IMR-90 (cell line): ENCODE results near the gene RPTOR. TPM values are rescaled to one million over a fixed set of nuclear protein-coding genes. Genes with fewer than 3 reads are reported as not detected.

Experiments used
- ATAC-seq: fragments of 200-7000 bp; cut with Tn5 transposase; 2 replicates; pipeline ENCODE4 v1.9.1; 2020; ENCODE audit warnings: low read depth, mild to moderate bottlenecking, moderate library complexity
- BruUV-seq: library from RNA; stranded (reverse); fragments of 400-500 nt; replicated peaks from 2 replicates; lab custom pipeline; 2021; lab: Mats Ljungman, UMichigan
- CTCF ChIA-PET: fragments of 300-600 bp; formaldehyde crosslinking; extraction: SDS; loops from one replicate; lab custom pipeline; 2021; ENCODE audit warnings: antibody characterized with exemption; lab: Yijun Ruan, JAX
- POLR2A ChIA-PET: fragments of 300-600 bp; sonication (Branson Sonifier 250); formaldehyde crosslinking; loops from one replicate; lab custom pipeline; 2022; ENCODE audit warnings: antibody characterized with exemption; ENCODE audit not compliant: unreplicated experiment; lab: Charles Lee
- DNase-seq: peaks from one replicate; pipeline ENCODE4 v3.0.0; 2013
- H2AFZ ChIP-seq: replicated peaks from 2 replicates; pipeline ENCODE3; 2013; ENCODE audit warnings: low read length, mild to moderate bottlenecking; ENCODE audit not compliant: poor library complexity
- H2AK5ac ChIP-seq: 2 replicates; pipeline ENCODE4 v1.6.1; 2013; ENCODE audit warnings: low read depth, low read length, inconsistent platforms
- H2AK9ac ChIP-seq: replicated peaks from 2 replicates; pipeline ENCODE3; 2013; ENCODE audit warnings: mild to moderate bottlenecking, low read depth, low read length, moderate library complexity; ENCODE audit not compliant: poor library complexity
- H2BK120ac ChIP-seq: 2 replicates; pipeline ENCODE4 v1.6.1; 2013; ENCODE audit warnings: low read depth, low read length, inconsistent platforms
- H2BK15ac ChIP-seq: 3 replicates; pipeline ENCODE4 v1.6.1; 2013; ENCODE audit warnings: low read depth, low read length, inconsistent platforms
- H2BK20ac ChIP-seq: 2 replicates; pipeline ENCODE4 v1.6.1; 2013; ENCODE audit warnings: low read depth, mild to moderate bottlenecking, inconsistent platforms, low read length, moderate library complexity
- H2BK5ac ChIP-seq: 2 replicates; pipeline ENCODE4 v1.6.1; 2013; ENCODE audit warnings: mild to moderate bottlenecking, low read depth, low read length, inconsistent platforms; ENCODE audit not compliant: poor library complexity, severe bottlenecking
- H3K14ac ChIP-seq: replicated peaks from 2 replicates; pipeline ENCODE4 v1.6.1; 2013; ENCODE audit warnings: low read depth, low read length, inconsistent platforms
- H3K18ac ChIP-seq: 2 replicates; pipeline ENCODE4 v1.6.1; 2013; ENCODE audit warnings: low read depth, low read length, control low read depth
- H3K23ac ChIP-seq: 2 replicates; pipeline ENCODE4 v1.6.1; 2013; ENCODE audit warnings: low read depth, low read length, inconsistent platforms
- H3K27ac ChIP-seq: 2 replicates; pipeline ENCODE4 v1.5.1; 2013; ENCODE audit warnings: mild to moderate bottlenecking, control low read depth, low read length; ENCODE audit not compliant: insufficient read depth
- H3K27me3 ChIP-seq: 2 replicates; pipeline ENCODE4 v1.6.1; 2013; ENCODE audit warnings: low read length; ENCODE audit not compliant: control insufficient read depth, insufficient read depth
- H3K36me3 ChIP-seq: 2 replicates; pipeline ENCODE4 v1.6.1; 2013; ENCODE audit warnings: low read length, mixed read lengths; ENCODE audit not compliant: control insufficient read depth, insufficient read depth
- H3K4ac ChIP-seq: 2 replicates; pipeline ENCODE4 v1.6.1; 2013; ENCODE audit warnings: low read depth, low read length, inconsistent platforms
- H3K4me1 ChIP-seq: 2 replicates; pipeline ENCODE4 v1.6.1; 2013; ENCODE audit warnings: low read length, mixed read lengths; ENCODE audit not compliant: control insufficient read depth, insufficient read depth
- H3K4me2 ChIP-seq: 2 replicates; pipeline ENCODE4 v1.6.1; 2013; ENCODE audit warnings: low read depth, mild to moderate bottlenecking, control low read depth, low read length, moderate library complexity
- H3K4me3 ChIP-seq: 2 replicates; pipeline ENCODE4 v1.5.1; 2013; ENCODE audit warnings: low read depth, mild to moderate bottlenecking, control low read depth, low read length, moderate library complexity; ENCODE audit not compliant: insufficient read depth
- H3K56ac ChIP-seq: 2 replicates; pipeline ENCODE4 v1.6.1; 2013; ENCODE audit warnings: low read length, inconsistent platforms; ENCODE audit not compliant: insufficient read depth; ENCODE audit errors: extremely low read depth
- H3K79me1 ChIP-seq, 2 experiments: 2 replicates each; pipeline ENCODE4 v1.6.1; 2013; ENCODE audit warnings: low read length in 2 of 2, inconsistent platforms in 1 of 2, low read depth in 1 of 2
- H3K9ac ChIP-seq: 2 replicates; pipeline ENCODE4 v1.6.1; 2013; ENCODE audit warnings: low read depth, low read length, control low read depth
- H3K9me1 ChIP-seq: 2 replicates; pipeline ENCODE4 v1.6.1; 2013; ENCODE audit warnings: low read length, inconsistent platforms; ENCODE audit not compliant: insufficient read depth
- H3K9me3 ChIP-seq: 2 replicates; pipeline ENCODE4 v1.6.1; 2013; ENCODE audit warnings: low read length; ENCODE audit not compliant: control insufficient read depth, insufficient read depth
- H4K20me1 ChIP-seq: 2 replicates; pipeline ENCODE4 v1.6.1; 2013; ENCODE audit warnings: low read length, inconsistent platforms; ENCODE audit not compliant: insufficient read depth
- H4K5ac ChIP-seq: 2 replicates; pipeline ENCODE4 v1.6.1; 2013; ENCODE audit warnings: mild to moderate bottlenecking, low read depth, low read length, control low read depth
- H4K8ac ChIP-seq, 2 experiments: 2 replicates each; pipeline ENCODE4 v1.6.1; 2013; ENCODE audit warnings: low read depth in 2 of 2, low read length in 2 of 2, control low read depth in 1 of 2, inconsistent platforms in 1 of 2
- H4K91ac ChIP-seq: 2 replicates; pipeline ENCODE4 v1.6.1; 2013; ENCODE audit warnings: low read depth, low read length, inconsistent platforms; ENCODE audit not compliant: insufficient read depth
- BHLHE40 ChIP-seq: fragments of 150-350 bp; IDR thresholded peaks from 2 replicates; pipeline ENCODE4 v1.6.1; 2016; ENCODE audit warnings: mild to moderate bottlenecking, low read depth, low read length
- FOS ChIP-seq: fragments of 150-350 bp; IDR thresholded peaks from 2 replicates; pipeline ENCODE4 v1.6.1; 2016; ENCODE audit warnings: low read depth, low read length
- MAZ ChIP-seq: IDR thresholded peaks from 2 replicates; pipeline ENCODE4 v1.6.1; 2012; ENCODE audit warnings: low read depth, mild to moderate bottlenecking, low read length, improper control_type of control experiment, moderate library complexity, borderline replicate concordance
- NFE2L2 ChIP-seq: fragments of 150-350 bp; IDR thresholded peaks from 2 replicates; pipeline ENCODE4 v1.6.1; 2016; ENCODE audit warnings: low read depth, mild to moderate bottlenecking, low read length
- POLR2A ChIP-seq: IDR thresholded peaks from 2 replicates; pipeline ENCODE4 v1.6.1; 2012; ENCODE audit warnings: mild to moderate bottlenecking, low read depth, low read length
- RAD21 ChIP-seq: IDR thresholded peaks from 2 replicates; pipeline ENCODE4 v1.6.1; 2012; ENCODE audit warnings: low read length, improper control_type of control experiment
- RCOR1 ChIP-seq: IDR thresholded peaks from 2 replicates; pipeline ENCODE4 v1.6.1; 2012; ENCODE audit warnings: mild to moderate bottlenecking, low read length, improper control_type of control experiment; ENCODE audit not compliant: insufficient replicate concordance
- SMC3 ChIP-seq: fragments of 150-350 bp; IDR thresholded peaks from 2 replicates; pipeline ENCODE4 v1.6.1; 2016; ENCODE audit warnings: low read depth, mild to moderate bottlenecking, antibody characterized with exemption, low read length, moderate library complexity
- WGBS, 2 experiments: methylation state at CpG; one replicate each; pipeline versions ENCODE4 v1.1.5 to v1.1.7; 2013; ENCODE audit warnings: missing lambda C conversion rate in 2 of 2; ENCODE audit not compliant: insufficient read length in 1 of 2; ENCODE audit errors: extremely low coverage in 2 of 2; 5-methylcytosine and 5-hydroxymethylcytosine counted together
- dilution Hi-C: fragments of 300-500 bp; cut with HindIII; formaldehyde crosslinking; loops from one replicate; pipeline ENCODE4 v1.14.3; 2018; ENCODE audit warnings: low sequenced_read_pairs; ENCODE audit not compliant: unreplicated experiment
- in situ Hi-C: fragments of 300-500 bp; cut with MboI; formaldehyde crosslinking; loops from 3 replicates; pipeline ENCODE4 v1.14.3; 2019; ENCODE audit warnings: low sequenced_read_pairs, inconsistent platforms, mixed read lengths
- intact Hi-C: fragments of 100-400 bp; cut with micrococcal nuclease; formaldehyde crosslinking; loops from 2 replicates; pipeline ENCODE4 v1.10.0; 2022
- polyA plus RNA-seq, 3 experiments: library from polyadenylated mRNA; depleted of rRNA; stranded (reverse); fragments of >200 nt; gene quantifications; 2 replicates each; pipeline ENCODE4 v1.2.3, GENCODE V29; 2012; ENCODE audit warnings: low replicate concordance in 1 of 3
- total RNA-seq: library from RNA; depleted of rRNA; stranded (reverse); fragments of >200 nt; gene quantifications from 2 replicates; pipeline ENCODE4 v1.2.3, GENCODE V29; 2012

RPTOR gene
- total and polyA plus RNA-seq, 2 of the 4 experiments (the other 2 are of a cell fraction) = 10.8 to 14.7 TPM

DNA sequence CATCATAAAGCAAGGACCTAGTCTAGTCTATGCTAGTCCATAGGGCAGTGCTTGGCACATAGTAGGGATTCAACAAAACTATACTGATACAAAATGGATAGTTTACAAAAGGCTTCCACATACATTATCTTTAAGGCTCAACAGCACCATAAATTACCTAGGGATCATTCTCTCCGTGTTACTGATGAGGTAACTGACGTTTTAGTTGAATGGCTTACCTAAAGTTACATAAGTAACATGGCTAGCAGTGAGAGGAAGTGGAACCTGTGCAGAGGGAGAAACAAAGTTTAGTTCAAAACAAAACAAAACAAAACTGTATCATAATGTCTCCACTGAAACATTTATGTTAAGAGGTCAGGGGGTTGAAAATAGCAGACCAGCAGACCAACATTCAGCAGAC is 7.9 kb downstream of the RPTOR start:
- ATAC-seq (no peak), DNase-seq (no peak)
- Histone ChIP-seq H3K56ac (no peak overlapping the region), H3K4me1 (peaks cover 1% of the 10 kb centered on the region; the same call in 1 of the 2 replicates), H4K91ac (no peak overlapping the region), H2AK5ac (no peak overlapping the region), H3K9ac (no peak overlapping the region), H3K14ac (no peak overlapping the region), H2BK15ac (no peak overlapping the region), H3K23ac (no peak overlapping the region), H3K4ac (no peak overlapping the region), H4K20me1 (peaks cover 26% of the 10 kb centered on the region), H3K9me3 (no peaks in the 10 kb centered on the region), H2AFZ (no peak overlapping the region), H2BK5ac (no peak overlapping the region), H3K27me3 (no peaks in the 10 kb centered on the region), H2AK9ac (no peak overlapping the region), H3K36me3 (no peaks in the 10 kb centered on the region; the same call in 1 of the 2 replicates), H3K4me3 (no peak overlapping the region), H2BK20ac (no peak overlapping the region), H4K5ac (no peak overlapping the region), H4K8ac (no peak overlapping the region), H3K27ac (no peak overlapping the region), H2BK120ac (no peak overlapping the region), H3K9me1 (peaks cover 18% of the 10 kb centered on the region), H3K18ac (no peak overlapping the region), H3K4me2 (no peak overlapping the region), H3K79me1 (peaks cover 19 to 67% of the 10 kb centered on the region in 2 experiments)
- TF ChIP-seq BHLHE40 (no peak), FOS (no peak), SMC3 (no peak), MAZ (no peak), RCOR1 (no peak), POLR2A (no peak), RAD21 (no peak), NFE2L2 (no peak)
- ChIA-PET POLR2A (no interaction called here), CTCF (interaction anchor here (1.1 kb wide), 1 partner anchor 12 kb away, joined by 3 read pairs; no protein-coding TSS in a partner anchor)
- no CpG with 5 or more reads among the region's 2 CpGs for WGBS, 2 experiments
- in situ Hi-C loops = no loop called here
- BruUV-seq = no TSS peak
- dilution Hi-C loops = no loop called here
- intact Hi-C loops = no loop called here
